HG03175 (cell line): ENCODE data around the gene LIPH.

Source experiments
- ATAC-seq: cut with Tn5 transposase; IDR thresholded peaks from one replicate; pipeline ENCODE4 v1.9.1; 2021; ENCODE audit warnings: mild to moderate bottlenecking, moderate library complexity; ENCODE audit not compliant: unreplicated experiment

LIPH gene

DNA sequence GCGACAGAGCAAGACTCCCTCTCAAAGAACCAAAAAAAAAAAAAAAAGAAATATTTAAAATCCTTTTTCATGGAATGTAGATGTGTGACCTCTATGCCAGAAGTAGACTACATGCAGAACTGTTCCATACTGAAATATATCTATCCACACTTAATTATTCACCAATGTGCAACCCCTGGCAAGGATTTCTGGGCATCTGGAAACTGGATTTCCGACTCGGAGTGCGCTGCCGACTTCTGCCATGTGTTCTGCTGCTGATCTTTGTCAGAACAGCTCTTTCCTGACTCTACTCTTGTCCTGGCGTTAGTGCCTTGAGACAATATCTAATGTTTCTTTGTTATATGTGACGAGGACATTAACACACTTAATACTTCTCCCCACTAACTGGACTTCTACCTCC, 11.7 kb downstream of the LIPH start:
- no peak for ATAC-seq

DNA sequence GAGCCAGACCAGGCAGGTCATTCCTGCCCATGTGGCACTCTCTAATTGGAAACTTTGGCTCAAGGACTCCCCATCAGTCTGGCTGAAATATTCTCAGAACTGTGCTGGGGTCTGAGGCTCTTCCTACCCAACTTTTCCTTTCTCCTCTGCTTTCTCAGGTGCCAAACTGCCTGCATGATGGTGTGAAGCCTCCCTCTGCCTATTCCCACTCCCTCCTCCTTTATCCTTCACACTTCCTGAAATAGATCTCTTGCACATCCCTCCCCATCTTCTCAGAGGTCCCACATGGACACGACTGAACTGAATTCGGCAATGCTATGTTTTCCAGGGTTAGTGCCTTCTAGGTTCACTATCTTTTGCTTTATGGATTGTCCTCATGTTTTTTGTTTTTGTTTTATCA, 12.5 kb downstream of the LIPH start:
- ATAC-seq = no peak

DNA sequence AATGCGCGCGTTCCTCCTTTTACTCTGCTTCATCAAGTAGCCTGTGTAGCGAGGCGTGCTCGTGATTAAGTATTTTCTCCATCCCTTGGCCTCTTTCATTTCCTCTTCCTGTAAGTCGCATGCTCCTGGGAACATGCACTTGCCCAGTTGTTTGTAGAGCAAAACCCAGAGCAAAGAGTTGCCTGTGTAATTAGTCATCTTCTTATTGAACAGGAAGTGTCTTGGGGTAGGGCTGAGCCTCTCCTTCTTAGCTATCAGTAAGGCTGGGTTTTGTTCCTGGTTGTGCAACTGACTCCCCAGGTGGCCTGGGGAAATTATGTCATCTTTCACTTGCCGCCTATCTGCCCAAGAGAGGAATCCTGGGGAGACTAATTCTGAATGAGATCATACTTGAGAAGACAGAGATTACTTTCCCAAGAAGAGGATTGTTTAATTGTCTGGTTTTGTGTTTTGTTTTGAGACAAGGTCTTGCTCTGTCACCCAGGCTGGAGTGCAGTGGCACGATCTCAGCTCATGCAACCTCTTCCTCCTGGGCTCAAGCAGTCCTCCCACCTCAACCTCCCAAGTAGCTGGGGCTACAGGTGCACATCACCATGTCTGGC, 14.9 kb downstream of the LIPH start:
- ATAC-seq = peak; percentile 100

DNA sequence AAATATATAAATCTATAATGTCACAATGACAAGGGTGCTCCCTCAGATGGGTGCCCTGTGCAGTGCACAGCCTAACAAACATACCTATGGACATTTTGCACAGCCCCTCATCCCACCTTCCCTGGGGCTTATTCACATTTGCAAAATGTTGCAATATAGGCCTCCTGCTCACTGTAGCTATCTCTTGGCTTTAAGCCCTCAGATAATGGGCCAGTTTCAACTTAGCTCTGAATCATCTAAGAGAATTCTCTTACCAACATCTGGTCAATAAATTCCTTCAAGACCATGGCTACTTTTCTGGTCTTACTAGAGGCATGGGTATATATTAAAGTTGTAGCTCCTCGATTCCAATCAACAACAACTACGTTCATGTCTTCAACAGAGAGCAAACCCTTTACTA, 17.9 kb downstream of the LIPH start:
- no peak for ATAC-seq

DNA sequence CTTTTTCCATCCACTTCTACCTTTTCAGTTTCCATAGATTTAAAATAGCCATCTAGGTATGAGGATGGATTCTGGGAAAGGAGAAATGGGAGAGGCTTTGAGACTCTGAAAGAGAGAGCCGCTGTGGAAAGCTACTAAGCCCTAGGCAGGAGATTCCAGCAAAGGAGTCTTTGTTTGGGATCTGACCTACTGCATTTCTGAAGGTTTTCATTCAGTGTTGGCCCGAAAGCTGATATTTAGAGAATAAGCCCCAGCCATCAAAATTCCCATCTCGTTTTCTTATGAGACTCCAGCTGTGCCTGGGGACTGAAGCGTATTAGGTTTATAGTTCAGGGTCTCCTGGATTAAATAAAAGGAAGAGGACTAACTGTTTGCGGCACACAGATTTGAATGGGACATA, 19.5 kb downstream of the LIPH start:
- ATAC-seq = no peak

DNA sequence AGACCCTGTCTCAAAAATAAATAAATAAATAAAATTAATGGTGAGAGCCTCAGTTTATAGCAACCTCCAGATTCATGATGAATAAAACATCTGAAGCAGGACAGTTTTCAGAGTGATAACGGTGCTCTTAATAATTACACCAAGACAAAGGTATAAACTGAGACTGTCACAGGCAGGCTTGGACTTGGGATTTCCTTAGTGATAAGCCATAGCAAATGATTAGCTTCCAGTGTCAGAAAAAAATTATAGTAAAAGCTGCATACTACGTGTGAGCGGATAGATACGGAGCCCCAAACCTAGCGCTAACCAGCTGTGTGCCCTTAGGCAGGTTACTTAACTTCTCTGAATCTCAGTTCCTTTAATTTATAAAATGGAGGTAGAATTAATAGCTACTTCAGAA, 21.5 kb downstream of the LIPH start:
- ATAC-seq = no peak

DNA sequence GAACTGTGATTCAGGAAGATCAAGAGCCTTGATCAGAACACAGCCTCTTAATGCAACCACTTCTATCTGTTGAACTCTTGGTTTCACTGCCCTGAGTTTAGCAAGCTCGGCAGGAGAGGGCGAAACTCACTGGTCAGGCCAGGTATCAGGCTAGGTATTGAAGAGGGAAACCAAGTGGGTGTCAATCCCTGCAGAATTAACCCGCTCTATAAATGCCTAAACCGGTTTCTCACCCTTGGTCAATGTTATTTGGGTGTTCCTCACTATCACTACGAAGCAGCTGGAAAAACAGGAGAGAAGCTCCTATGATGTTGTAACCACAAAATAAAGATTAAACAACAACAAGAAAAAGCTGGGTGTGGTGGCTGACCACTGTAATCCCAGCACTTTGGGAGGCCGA, 23.9 kb downstream of the LIPH start:
- ATAC-seq = no peak

DNA sequence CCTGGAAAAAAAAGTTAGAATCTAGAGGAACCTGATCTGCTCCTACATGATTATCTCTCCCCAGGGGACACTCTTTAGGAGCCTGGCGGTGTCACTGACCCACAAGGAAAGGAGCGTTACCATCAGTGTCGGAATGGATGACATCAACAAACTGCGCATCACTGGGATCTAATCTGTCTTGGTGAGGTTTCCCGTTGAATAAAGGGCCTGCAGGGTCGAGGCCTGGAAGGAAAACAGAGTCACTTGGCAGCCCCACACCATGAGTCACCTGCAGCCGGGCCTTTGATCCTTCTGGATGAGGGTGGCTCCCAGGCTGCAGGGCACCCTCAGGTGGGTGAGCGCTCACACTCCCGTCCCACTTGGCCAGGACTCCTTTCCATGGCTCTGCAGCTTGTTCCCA, 25.0 kb downstream of the LIPH start:
- no peak for ATAC-seq

DNA sequence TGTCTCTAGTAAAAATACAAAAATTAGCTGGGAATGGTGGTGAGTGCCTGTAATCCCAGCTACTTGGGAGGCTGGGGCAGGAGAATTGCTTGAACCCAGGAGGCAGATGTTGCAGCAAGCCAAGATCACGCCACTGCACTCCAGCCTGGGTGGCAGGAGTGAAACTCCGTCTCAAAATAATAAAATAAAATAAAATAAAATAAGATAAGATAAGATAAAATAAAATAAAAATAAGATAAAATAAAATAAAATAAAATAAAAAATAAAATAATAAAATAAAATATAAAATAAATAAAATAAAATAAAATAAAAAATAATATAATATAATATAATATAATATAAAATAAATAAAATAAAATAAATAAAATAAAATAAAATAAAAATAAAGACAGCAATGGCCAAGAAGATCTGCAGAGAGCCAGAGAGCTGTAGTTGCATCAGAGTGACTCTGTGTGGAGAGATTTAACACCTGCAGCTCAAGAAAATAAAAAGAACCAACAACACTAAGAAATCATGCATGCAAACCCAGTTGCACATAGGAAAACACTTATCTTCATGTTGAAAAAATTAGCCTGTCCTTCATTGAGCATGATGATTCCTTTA, 25.9 kb downstream of the LIPH start:
- no peak for ATAC-seq

DNA sequence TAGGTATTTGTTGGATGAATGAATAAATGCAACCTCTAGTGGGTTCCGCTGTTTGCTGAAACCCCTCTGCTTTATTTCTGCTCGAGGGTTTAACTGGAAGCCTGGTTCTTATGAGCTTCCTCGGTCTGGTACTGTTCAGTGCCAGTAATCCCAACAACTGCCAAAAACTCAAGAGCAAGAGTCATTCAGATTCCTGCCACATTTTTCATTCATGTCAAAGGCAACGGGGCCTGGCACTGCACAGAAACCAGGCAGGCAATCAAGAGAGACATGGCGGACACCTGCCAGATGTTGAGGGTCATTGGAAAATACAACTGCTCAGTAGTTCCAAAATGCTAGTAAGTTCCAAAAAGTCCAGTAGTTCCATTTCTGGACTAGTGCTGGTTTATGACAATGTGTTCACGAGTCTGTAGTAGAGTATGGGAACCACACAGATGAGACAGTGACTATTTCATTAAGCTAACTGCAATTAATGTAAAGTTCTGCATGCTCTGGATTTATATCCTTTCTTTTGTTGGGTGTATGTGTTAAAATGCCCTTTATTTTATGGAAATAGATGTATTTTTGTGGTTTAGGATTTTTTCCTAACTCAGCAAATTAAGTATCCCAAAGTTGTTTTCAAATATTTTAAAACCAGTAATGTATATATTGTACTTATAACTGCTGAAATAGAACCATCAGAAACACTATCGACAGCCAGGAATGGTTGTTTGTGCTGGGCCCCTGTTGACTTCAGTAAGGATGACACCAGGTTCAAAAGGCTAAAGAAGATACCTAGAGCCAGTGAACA, 30.8 kb downstream of the LIPH start:
- ATAC-seq = no peak

DNA sequence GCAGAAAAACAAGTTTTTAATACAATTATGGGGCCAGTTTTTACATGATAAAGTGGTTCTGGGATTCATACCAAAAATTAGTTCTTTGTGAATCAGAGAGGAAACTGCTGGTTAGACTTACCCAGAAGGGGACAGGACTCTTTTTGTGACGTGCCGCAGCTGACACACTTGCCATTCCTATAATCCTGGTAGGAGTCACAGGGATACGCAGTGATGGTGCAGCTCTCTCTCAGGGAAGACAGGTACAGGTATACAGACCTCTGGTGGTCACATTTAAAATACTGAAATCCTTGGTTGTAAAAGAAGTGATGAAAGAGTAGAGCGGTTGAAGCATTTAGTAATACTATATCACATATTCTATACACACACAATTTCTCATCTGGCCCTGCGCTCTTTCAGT, 33.4 kb downstream of the LIPH start:
- ATAC-seq = no peak

DNA sequence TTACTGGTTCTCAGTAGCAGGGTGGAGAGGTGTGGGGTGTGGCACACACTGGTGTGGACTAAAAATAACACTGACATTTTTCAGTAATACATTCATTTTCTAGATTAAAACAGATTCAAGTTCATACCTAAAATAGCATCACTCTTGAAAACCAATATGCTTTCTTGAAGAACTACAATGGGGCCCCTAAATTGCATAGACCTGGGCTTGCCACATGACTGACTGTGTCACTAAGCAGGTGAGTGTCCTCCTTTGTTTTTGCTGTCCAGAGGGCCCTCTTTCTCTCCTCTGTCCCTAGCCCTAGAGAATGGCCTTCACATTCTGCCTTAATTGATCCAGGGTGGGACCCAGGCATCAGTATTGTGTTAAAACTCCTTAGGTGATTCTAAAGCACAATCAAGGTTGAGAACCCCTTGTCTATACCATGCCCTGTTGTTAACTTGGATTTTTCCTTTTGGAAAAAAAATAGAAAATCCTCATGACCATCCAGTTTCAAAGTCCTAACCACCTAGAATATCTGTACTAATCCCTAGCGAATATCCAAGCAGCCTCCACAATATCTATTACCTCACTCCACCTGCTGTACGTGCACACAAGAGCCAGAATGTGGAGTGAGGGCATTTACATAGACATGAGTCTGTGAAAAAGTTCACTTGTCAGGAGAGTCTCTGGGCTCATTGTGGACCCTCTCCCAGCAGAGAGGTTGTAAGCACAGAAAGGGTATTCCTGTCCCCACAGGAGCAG, 34.8 kb downstream of the LIPH start:
- no peak for ATAC-seq

DNA sequence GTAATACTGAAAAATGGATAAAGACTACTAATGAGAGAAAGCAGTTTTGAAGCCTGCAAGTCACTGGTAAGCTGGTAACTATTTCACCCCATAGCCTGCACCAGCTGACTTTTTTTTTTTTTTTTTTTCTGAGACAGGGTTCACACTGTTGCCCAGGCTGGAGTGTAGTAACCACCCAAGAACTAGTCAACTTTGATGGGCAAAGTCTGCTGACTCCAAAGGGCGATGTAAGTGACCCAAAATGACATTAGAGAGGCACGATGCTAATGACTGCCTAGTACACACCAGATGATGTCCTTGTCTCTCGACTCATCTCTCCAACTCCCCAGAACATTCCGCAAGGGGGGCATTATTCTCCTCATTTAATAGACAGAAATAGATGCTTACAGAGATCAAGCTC, 40.7 kb downstream of the LIPH start:
- ATAC-seq = no peak

DNA sequence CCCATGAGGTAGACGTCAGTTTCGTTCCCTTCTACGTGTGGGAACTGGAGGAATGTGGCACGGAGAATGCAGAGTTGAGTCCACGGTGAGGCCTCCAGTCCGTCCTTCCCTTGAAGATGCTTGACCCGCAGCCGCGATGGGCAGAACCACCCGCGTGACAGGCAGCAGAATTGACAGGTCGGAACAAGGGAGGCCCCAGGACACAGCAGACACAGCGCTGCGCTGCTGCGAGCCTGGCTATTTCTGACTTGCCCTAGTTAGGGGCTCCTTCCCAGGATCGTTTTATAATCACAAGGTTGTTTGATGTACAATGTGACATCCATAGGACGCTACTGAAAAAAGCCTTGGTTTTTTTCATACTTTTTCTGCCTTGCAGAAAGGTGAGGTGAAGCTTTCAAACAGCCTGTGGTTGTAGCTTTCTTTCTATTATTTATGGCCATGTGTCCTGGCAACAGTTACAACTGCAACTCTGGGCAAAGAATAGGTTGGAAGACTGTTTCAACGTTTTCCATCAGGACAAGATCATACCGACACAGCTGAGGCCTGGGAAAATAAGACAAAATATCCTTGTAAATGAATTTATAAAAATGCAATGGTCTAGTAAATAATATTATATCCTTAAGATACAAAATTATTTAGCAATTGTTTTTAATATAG, 43.9 kb downstream of the LIPH start:
- no peak for ATAC-seq

DNA sequence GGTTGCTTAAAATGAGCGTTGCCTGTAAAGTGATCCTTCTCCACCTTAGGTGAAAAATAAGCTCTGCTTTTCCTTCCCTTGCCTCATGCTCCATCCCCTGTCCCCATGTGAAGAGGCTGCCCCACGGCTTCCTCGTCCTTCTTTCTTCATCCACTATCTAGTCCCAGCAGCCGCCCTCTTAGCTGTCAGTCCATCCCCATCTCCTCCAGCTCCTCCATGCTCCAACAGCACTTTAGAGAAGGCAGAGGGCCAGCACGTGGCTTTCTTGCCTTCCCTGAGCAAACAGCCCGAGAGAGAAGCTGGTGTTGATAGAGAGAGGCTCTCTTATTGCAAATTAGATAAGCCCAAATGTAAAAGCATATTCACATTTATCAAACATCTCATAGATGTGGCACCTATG, 44.5 kb downstream of the LIPH start:
- ATAC-seq = no peak

DNA sequence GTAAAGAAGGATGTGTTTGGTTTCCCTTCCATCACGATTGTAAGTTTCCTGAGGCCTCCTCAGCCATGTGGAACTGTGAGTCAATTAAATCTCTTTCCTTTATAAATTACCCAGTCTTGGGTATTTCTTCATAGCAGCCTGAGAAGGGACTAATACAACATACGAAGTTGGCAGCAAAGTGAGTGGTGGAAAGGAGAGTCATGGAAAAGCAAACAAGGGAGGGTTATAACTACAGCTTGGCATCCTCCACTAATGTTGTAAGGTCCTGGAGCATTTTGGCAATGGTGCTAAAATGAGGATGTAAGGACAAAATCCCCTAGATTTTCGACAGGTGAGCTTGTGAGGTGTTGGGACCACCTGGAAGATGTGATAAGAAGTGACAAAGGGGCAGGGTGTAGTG, 47.8 kb downstream of the LIPH start:
- no peak for ATAC-seq

DNA sequence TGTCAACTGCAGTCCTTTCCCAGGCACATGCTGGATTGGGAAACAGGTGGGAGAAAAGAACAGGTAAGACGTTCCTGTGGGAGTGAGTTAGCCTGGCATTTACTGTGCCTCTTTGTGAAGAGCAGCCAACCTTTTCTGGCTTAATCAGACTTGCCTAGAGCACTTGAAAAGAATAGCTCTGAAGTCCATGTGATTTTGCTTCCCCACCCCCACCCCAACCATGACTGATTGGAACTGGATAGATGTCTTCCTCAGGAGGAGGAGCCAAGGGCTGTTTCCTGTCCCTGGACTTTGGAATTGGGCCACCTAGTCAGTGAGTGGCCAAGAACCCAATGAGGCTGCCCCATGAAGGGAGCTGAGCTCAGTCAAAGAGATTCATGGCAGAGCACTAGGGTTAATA, 48.9 kb downstream of the LIPH start:
- no peak for ATAC-seq

DNA sequence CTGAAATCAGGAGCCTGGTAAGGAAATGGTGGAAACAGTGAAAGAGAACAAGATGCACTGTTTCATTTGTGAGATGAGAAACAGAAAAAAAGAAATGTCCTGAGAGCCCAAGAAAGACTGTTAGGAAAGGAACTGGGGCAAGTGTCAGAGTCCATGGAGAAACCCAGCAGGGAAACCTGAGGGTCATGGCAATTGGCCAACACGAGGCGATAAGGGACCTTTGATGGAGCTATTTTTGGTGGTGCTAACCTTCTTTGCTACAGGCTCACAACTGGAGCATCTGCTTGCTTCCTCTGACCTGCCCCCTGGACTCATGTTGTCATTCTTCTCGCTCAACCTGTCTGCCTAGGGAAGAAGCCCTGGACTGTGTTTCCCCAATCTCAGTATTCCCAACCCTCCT, 49.4 kb downstream of the LIPH start:
- no peak for ATAC-seq

DNA sequence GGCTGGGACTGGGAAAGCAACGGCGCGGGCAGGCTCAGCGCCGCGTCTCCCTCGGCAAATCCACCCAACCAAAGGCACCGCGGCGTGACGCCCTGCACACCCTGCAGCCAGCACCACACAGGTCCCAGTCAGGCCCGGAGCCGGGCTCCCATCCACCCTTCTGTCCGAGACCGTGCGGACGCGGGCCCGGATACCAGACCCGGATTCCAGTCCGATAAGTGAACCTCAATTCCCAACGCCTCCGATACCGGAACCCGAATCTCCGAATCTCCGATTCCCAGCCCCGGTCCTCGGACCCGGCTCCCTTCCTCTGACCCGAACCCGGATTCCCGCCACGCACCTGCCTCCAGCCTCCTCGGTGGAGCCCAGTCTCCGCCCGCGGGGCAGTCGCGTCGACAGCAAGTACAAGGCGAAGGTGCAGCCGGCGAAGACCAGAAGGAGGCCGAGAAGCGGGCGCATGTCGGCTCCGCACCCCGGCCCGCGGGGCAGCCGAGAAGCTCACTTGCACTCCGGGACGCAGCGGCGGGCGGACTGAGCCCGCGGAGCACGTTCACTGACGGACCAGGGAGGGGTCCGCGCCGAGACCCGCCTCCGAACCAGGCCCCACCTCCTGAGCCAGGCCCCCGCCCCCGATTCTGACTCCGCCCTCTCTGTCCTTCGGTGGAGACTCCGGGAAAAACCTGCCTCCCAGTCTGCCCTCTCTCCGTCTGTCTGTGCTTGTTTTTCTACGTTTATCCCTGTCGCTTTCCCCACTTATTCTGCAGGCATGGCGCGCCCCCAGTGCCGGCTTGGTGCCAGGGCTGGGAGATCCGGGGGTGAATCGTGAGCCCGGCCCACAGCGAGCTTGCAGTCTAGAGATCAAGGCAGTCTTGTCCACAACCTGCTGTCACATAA, 53.6 kb downstream of the LIPH start, which contains the start of gene TMEM41A:
TSS of gene TMEM41A (minus strand) at position 533 of the 894 bp plus-strand sequence. CDS start at position 459, 74 bp downstream.
- ATAC-seq = peak; percentile 96

DNA sequence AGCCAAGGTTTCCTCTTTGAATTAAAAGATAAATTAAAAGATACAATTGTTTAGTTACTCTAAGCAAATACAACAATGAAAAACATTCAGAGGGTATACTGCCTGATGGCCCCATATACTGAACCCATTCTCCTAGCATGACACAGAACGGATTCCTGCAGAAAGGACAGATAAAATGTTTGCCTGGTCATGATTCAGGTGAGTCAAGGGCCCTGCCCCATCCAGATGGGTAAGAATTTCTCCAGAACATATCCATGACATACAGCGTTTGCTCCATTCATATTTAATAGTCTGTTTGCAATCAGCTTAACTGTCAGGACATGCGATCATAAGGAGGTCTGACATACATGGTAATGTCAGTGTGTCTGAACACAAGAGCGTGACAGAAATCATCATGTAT, 62.1 kb downstream of the LIPH start:
- ATAC-seq = no peak
